ENCODE data around the gene CLRN1. TPM values are rescaled to one million over a fixed set of nuclear protein-coding genes. Genes with fewer than 3 reads are reported as not detected.

CLRN1 gene
- total and polyA plus RNA-seq, 9 of the 15 experiments (the other 6 are each of a cell fraction or from before 2014, with no cell fraction given) = not detected

- no peak for FAIRE-seq
- no peaks in the 10 kb centered on the region for H3K4me1 ChIP-seq (replicated peaks in 1 of 2; ENCODE audit: control insufficient read depth in 2 of 2, insufficient read depth in 2 of 2, low read length in 2 of 2)
- no peak overlapping the region for H3K27ac ChIP-seq (ENCODE audit: extremely low read depth, low read depth, low read length)
- in situ Hi-C loops (cut with MboI) = no loop called here
- 6% methylated on average over 3 of the region's 3 CpGs for WGBS (ENCODE audit: insufficient coverage, low coverage, missing lambda C conversion rate)
- TF ChIP-seq CEBPG (CRISPR knock-in tag; IDR thresholded peaks at IDR 0.05) = no peak
- TF ChIP-seq CEBPG (tag; conservative IDR thresholded peaks at IDR 0.05 in 1 of 2, IDR thresholded peaks at IDR 0.05 in 1 of 2) = peak; percentile 70 to 71
- no peak for TF ChIP-seq CCNT2 (IDR thresholded peaks at IDR 0.05; ENCODE audit: borderline replicate concordance, extremely low read depth, insufficient read length, low read depth, low read length)
- no peak for TF ChIP-seq MEF2A (IDR thresholded peaks at IDR 0.05; ENCODE audit: control insufficient read depth, low read depth, low read length)
- TF ChIP-seq CEBPB (tag; IDR thresholded peaks at IDR 0.05) = peak; percentile 28; the same call in 1 of the 2 replicates
- no peak for TF ChIP-seq GTF2E2 (tag; IDR thresholded peaks at IDR 0.05)
- TF ChIP-seq ELK1 (CRISPR knock-in tag; IDR thresholded peaks at IDR 0.05) = no peak
- TF ChIP-seq ZNF347 (CRISPR knock-in tag; IDR thresholded peaks at IDR 0.05; ENCODE audit: low read depth) = no peak
- H4K20me1 ChIP-seq (replicated peaks; ENCODE audit: control insufficient read depth, insufficient read depth, low read length) = no peaks in the 10 kb centered on the region
- BruUV-seq (replicated peaks) = no TSS peak
- H3K9me1 ChIP-seq (ENCODE audit: control insufficient read depth, insufficient read depth, low read length) = no peaks in the 10 kb centered on the region
- ChIA-PET CTCF (ENCODE audit: low intra/inter-chr PET ratio) (no interaction called here), POLR2A (interaction anchor here (1.2 kb wide), 1 partner anchor 10 kb away, joined by 5 read pairs; no protein-coding TSS in a partner anchor)
- intact Hi-C loops (cut with micrococcal nuclease) = no loop called here
- no peak overlapping the region for H3K4me3 ChIP-seq
- no peaks in the 10 kb centered on the region for H3K9me3 ChIP-seq (replicated peaks; ENCODE audit: control insufficient read depth, insufficient read depth, low read depth, low read length)
- H3K27me3 ChIP-seq (ENCODE audit: control insufficient read depth in 2 of 2, insufficient read depth in 2 of 2, low read length in 2 of 2) = peaks cover 13 to 22% of the 10 kb centered on the region in 2 experiments
- H3K4me2 ChIP-seq (ENCODE audit: insufficient read depth, low read length) = no peak overlapping the region
- DNase-seq (ENCODE audit: extremely low read depth in 1 of 4, low spot score in 3 of 4) = no peak
- no peak overlapping the region for H2AFZ ChIP-seq (ENCODE audit: low read depth, low read length)
- H3K79me2 ChIP-seq (ENCODE audit: control insufficient read depth, insufficient read depth, low read length) = no peaks in the 10 kb centered on the region
- no peak overlapping the region for H3K9ac ChIP-seq (ENCODE audit: insufficient read depth in 1 of 2, low read depth in 2 of 2, low read length in 2 of 2)
- no peaks in the 10 kb centered on the region for H3K36me3 ChIP-seq (ENCODE audit: control insufficient read depth, insufficient read depth, low read length)
- ATAC-seq = no peak
Observed at GRCh38 chr3:150890295-150890694, 82.2 kb downstream of the CLRN1 start.

All from K562 (cell line).